Small intestine (tissue), 7 donors: ENCODE results near the gene BACH1. TPM values are rescaled to one million over a fixed set of nuclear protein-coding genes. Genes with fewer than 3 reads are reported as not detected.

Experiments
- DNase-seq, 2 donors: peaks; one replicate each; pipeline versions ENCODE4 v3.0.0 to v3.0.0-alpha.2; 2013
- FAIRE-seq: peaks from 2 replicates; lab custom pipeline; 2012; peaks lifted over from hg19 to GRCh38; lab: Jason Lieb, UNC
- H3K27ac ChIP-seq, 3 donors: one replicate each; pipeline ENCODE4 v1.5.1; 2013; ENCODE audit warnings: low read length in 2 of 3, mild to moderate bottlenecking in 2 of 3, control low read depth in 1 of 3, inconsistent platforms in 1 of 3, low read depth in 1 of 3, moderate library complexity in 1 of 3
- H3K27me3 ChIP-seq, 3 donors: one replicate each; pipeline ENCODE4 v1.6.1; 2013; ENCODE audit warnings: low read length in 3 of 3, inconsistent platforms in 1 of 3; ENCODE audit not compliant: control insufficient read depth in 3 of 3, insufficient read depth in 3 of 3
- H3K36me3 ChIP-seq, 3 donors: one replicate each; pipeline ENCODE4 v1.6.1; 2013; ENCODE audit warnings: low read length in 3 of 3, inconsistent platforms in 1 of 3, low read depth in 1 of 3, mild to moderate bottlenecking in 1 of 3, moderate library complexity in 1 of 3; ENCODE audit not compliant: control insufficient read depth in 3 of 3, insufficient read depth in 2 of 3
- H3K4me1 ChIP-seq, 3 donors: one replicate each; pipeline ENCODE4 v1.6.1; 2013; ENCODE audit warnings: low read length in 2 of 3, inconsistent platforms in 1 of 3, low read depth in 1 of 3, mild to moderate bottlenecking in 1 of 3, moderate library complexity in 1 of 3; ENCODE audit not compliant: control insufficient read depth in 3 of 3, insufficient read depth in 2 of 3
- H3K4me3 ChIP-seq, 3 donors: one replicate each; pipeline ENCODE4 v1.5.1; 2013; ENCODE audit warnings: low read length in 3 of 3, control low read depth in 1 of 3, inconsistent platforms in 1 of 3, low read depth in 1 of 3, mild to moderate bottlenecking in 1 of 3, moderate library complexity in 1 of 3
- H3K9me3 ChIP-seq, 2 donors: one replicate each; pipeline ENCODE4 v1.6.1; 2013; ENCODE audit warnings: low read depth in 1 of 2, low read length in 1 of 2; ENCODE audit not compliant: control insufficient read depth in 2 of 2, insufficient read depth in 1 of 2
- WGBS, 3 donors: extraction: QIAGEN DNeasy Blood & Tissue Kit; methylation state at CpG; one replicate each; pipeline ENCODE4 v1.1.7; 2013; 5-methylcytosine and 5-hydroxymethylcytosine counted together
- polyA plus RNA-seq, 4 donors: library from polyadenylated mRNA; stranded (reverse) in 3 of 4; unstranded in 1 of 4; fragments of 200-250 nt in 3 of 4; fragments of 120-200 nt in 1 of 4; gene quantifications; one replicate each; pipeline versions ENCODE4 v1.2.1 to v1.2.3, GENCODE V29; 2013
- donor health status: healthy with polysubstance abuse.
- donor health status: control.
- donor health status: control.
- donor health status: Bipolar disorder and iron deficiency.
- donor health status: healthy.

Gene BACH1
- polyA plus RNA-seq, 4 donors = 6.5 to 57.6 (median 9.2) TPM

GRCh38 chr21:29258626-29259338 lies 39.9 kb upstream of the BACH1 start:
- no peaks in the 10 kb centered on the region for H3K27me3 ChIP-seq
- H3K4me3 ChIP-seq = no peak overlapping the region
- DNase-seq (no peak), FAIRE-seq (no peak)
- no peaks in the 10 kb centered on the region for H3K36me3 ChIP-seq
- no peaks in the 10 kb centered on the region for H3K4me1 ChIP-seq
- H3K9me3 ChIP-seq = peaks cover 0 to 8% of the 10 kb centered on the region in 2 donors
- 54 to 55% (median 55%) methylated on average over 5 of the region's 5 CpGs for WGBS, 3 donors
- no peak overlapping the region for H3K27ac ChIP-seq

- FAIRE-seq (no peak), DNase-seq (no peak)
- no peak overlapping the region for H3K4me3 ChIP-seq
- no peaks in the 10 kb centered on the region for H3K36me3 ChIP-seq
- WGBS, 3 donors = 91 to 98% (median 93%) methylated on average over 2 of the region's 2 CpGs
- no peaks in the 10 kb centered on the region for H3K4me1 ChIP-seq
- no peak overlapping the region for H3K27ac ChIP-seq
- no peaks in the 10 kb centered on the region for H3K27me3 ChIP-seq
- H3K9me3 ChIP-seq = no peaks in the 10 kb centered on the region
Measured at GRCh38 chr21:29260461-29260860, 38.3 kb upstream of the BACH1 start.

- no peaks in the 10 kb centered on the region for H3K27me3 ChIP-seq
- H3K4me3 ChIP-seq = no peak overlapping the region
- no peaks in the 10 kb centered on the region for H3K36me3 ChIP-seq
- no peak overlapping the region for H3K27ac ChIP-seq
- no peaks in the 10 kb centered on the region for H3K9me3 ChIP-seq
- H3K4me1 ChIP-seq = no peaks in the 10 kb centered on the region
- WGBS, 3 donors = 83 to 91% (median 87%) methylated on average over 7 of the region's 7 CpGs
- FAIRE-seq (no peak), DNase-seq (no peak)
Measured at GRCh38 chr21:29261555-29262540, 36.9 kb upstream of the BACH1 start.

GRCh38 chr21:29264721-29265120 lies 34.0 kb upstream of the BACH1 start:
- FAIRE-seq (no peak), DNase-seq (no peak)
- H3K36me3 ChIP-seq = no peaks in the 10 kb centered on the region
- 39 to 54% (median 40%) methylated on average over 1 of the region's 1 CpG for WGBS, 3 donors
- no peaks in the 10 kb centered on the region for H3K9me3 ChIP-seq
- H3K4me3 ChIP-seq = no peak overlapping the region
- no peaks in the 10 kb centered on the region for H3K27me3 ChIP-seq
- no peaks in the 10 kb centered on the region for H3K4me1 ChIP-seq
- no peak overlapping the region for H3K27ac ChIP-seq

- no peaks in the 10 kb centered on the region for H3K9me3 ChIP-seq
- H3K4me1 ChIP-seq = no peaks in the 10 kb centered on the region
- H3K36me3 ChIP-seq = no peaks in the 10 kb centered on the region
- no peaks in the 10 kb centered on the region for H3K27me3 ChIP-seq
- FAIRE-seq (no peak), DNase-seq (no peak)
- no peak overlapping the region for H3K27ac ChIP-seq
- no peak overlapping the region for H3K4me3 ChIP-seq
- WGBS, 3 donors = 46 to 70% (median 47%) methylated on average over 6 of the region's 6 CpGs
Measured at GRCh38 chr21:29265690-29266479, 32.8 kb upstream of the BACH1 start.

GRCh38 chr21:29267666-29268065 lies 31.1 kb upstream of the BACH1 start:
- Histone ChIP-seq H3K27ac (no peak overlapping the region), H3K4me3 (no peak overlapping the region), H3K9me3 (peaks cover 0 to 3% of the 10 kb centered on the region in 2 donors), H3K27me3 (no peaks in the 10 kb centered on the region), H3K4me1 (no peaks in the 10 kb centered on the region), H3K36me3 (no peaks in the 10 kb centered on the region)
- DNase-seq (no peak), FAIRE-seq (no peak)

- Histone ChIP-seq H3K4me1 (no peaks in the 10 kb centered on the region), H3K27ac (peak overlapping the region in 1 of 3 donors; percentile 62), H3K36me3 (no peaks in the 10 kb centered on the region), H3K9me3 (peaks cover 0 to 3% of the 10 kb centered on the region in 2 donors), H3K27me3 (no peaks in the 10 kb centered on the region), H3K4me3 (no peak overlapping the region)
- DNase-seq (peak in 1 of 2 donors; percentile 81), FAIRE-seq (no peak)
- WGBS, 3 donors = 68 to 82% (median 71%) methylated on average over 6 of the region's 6 CpGs
Measured at GRCh38 chr21:29271927-29272333, 26.8 kb upstream of the BACH1 start.

GRCh38 chr21:29277442-29277841 lies 21.3 kb upstream of the BACH1 start:
- no peaks in the 10 kb centered on the region for H3K27me3 ChIP-seq
- H3K27ac ChIP-seq = no peak overlapping the region
- H3K4me3 ChIP-seq = no peak overlapping the region
- no peaks in the 10 kb centered on the region for H3K4me1 ChIP-seq
- DNase-seq = no peak
- FAIRE-seq = no peak
- no peaks in the 10 kb centered on the region for H3K9me3 ChIP-seq
- no peaks in the 10 kb centered on the region for H3K36me3 ChIP-seq
